HG02763 (cell line): ENCODE data around the gene SCNN1A.

ENCODE experiments used
- ATAC-seq: cut with Tn5 transposase; IDR thresholded peaks from one replicate; pipeline ENCODE4 v1.9.1; 2021; ENCODE audit warnings: mild to moderate bottlenecking, moderate library complexity; ENCODE audit not compliant: unreplicated experiment

SCNN1A gene

DNA sequence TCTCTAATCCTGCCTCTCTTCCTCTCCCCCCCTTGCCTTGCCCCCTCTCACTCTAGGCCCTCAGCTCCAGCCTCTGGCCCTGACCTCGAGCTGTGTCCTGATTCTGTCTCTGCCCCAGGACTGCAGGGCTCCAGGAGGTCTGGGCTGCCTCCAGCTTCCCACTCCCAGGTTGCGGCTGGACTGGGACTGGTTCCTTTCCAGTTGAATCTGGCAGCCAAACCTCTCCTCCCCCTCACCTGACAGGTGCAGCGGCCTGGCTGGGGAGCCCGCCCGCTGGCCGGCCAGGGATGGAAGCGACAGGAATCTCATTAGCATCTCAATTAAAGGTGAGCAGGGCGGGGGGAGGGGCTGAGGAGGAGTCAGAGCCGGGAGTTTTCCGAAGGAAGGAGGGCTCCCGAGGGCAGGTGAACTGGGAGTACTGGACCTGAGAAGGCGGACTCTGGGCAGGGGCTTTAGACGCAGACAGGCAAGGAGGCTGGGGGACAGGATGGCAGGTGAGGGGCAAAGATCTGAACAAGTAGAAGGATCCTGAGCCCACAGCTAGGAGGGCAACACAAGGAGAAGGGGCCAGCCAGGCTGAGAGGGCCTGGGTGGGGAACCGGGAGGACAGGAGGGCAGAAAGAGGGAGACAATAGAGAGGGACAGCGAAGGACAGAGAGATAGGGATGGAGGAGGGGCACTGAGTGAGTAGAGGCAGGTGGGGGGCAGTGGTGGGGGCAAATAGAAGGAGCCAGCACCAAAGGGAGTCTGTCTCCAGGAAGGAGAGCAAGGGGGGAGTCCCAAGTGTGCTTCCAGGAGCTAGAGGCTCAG is at the start of gene SCNN1A:
Gene SCNN1A (minus strand): TSS at position 295 of the 810 bp plus-strand sequence. CDS start 780 bp downstream, outside the sequence.
- ATAC-seq = no peak

DNA sequence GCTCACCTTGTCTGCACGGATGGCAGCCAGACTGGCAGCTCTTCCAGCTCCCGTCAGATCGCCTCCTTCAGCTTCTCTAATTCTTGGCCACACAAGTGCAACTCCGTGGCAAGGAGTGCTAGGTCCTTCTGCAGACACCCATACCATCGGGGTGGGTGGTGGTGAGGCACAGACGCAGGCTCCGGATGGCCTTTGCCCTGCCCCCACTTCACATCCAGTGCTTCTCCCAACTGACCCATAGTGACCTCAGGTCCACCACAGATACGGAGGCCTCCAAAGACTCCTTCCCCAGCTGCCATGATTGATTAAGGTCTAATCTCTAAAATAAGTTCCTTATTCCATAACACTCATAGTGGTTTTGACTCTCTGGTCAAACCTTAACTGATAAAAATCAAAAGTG is 49.5 kb upstream of the SCNN1A start:
- ATAC-seq = no peak

DNA sequence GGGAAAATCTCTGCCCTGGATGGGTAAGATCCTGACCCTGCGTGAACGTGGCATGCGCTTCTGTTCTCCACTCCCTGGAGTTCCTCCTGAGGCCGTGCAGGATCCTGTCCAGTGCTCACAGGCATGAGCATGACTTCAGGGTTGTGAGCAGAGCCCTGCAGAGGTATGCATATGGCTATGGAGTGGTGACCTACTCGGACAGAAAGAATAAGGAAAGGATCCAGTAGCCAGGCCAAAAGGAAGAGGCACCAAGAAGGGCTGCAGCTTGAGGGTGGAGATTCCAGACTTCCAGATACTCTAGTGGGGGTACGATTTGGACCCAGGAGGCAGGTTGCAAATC is 48.6 kb upstream of the SCNN1A start:
- ATAC-seq = no peak

DNA sequence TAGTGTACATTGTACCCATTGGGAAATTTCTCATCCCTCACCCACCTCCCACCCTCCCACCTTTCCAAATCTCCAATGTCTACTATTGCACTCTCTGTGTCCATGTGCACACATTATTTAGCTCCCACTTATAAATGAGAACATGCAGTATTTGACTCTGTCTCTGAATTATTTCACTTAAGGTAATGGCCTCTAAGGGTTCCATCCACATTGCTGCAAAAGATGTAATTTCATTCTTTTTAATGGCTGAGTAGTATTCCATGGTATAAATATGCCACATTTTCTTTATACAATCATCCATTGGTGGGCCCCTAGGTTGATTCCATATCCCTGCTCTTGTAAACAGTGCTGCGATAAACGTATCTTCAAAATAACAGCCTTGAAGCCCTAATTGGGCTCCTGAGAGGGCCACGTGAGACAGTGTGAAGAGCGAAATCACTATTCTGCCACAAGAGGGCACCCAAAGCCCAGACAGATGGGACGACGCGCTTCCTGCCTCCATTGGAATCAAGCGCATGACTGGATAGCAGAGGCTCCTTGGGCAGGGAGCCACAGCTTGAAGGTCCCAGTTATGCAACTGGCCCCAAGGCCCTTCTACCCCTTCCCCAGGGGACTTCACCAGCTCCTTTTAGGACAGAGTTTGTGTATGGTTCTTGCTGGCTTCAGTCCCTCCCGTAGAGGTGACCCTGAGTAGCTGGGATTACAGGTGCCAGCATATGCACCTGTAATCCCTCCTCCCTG is 48.1 kb upstream of the SCNN1A start:
- ATAC-seq = no peak

DNA sequence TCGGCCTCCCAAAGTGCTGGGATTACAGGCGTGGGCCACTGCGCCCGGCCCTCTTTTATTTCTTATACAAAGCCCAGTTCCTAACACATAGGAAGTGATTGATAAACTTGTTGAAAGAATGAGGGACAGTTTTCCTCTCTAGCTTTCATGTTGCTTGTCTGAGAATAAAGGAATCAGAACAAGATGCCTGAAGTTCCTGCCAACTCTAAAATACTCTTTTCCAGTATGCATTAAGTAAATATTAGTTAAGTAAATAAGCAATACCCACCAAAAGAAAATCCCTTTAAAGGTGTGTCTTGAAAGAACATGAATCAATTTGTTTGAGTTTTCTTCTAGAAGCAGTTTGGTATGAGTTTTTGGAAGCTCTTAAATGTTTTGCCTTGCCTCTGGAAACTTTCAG is 45.0 kb upstream of the SCNN1A start:
- no peak for ATAC-seq

DNA sequence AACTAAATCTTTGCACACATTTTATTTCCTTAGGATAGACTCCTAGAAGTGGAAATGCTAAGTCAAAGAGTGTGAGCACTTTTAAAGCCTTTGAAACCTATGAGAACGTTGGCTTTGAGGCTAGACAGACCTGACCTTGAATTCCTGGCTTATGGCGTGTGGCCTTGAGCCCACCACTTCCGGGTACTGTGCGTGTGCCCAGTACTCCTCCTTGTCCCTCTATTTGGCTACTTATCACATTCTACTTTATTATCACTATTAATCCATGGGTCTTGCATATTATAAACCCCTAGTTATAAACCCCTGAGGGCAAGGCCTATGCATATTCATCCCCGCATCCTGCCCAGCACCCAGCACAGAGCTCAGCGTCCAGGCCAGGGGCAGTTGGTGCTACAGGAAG is 43.4 kb upstream of the SCNN1A start:
- no peak for ATAC-seq

DNA sequence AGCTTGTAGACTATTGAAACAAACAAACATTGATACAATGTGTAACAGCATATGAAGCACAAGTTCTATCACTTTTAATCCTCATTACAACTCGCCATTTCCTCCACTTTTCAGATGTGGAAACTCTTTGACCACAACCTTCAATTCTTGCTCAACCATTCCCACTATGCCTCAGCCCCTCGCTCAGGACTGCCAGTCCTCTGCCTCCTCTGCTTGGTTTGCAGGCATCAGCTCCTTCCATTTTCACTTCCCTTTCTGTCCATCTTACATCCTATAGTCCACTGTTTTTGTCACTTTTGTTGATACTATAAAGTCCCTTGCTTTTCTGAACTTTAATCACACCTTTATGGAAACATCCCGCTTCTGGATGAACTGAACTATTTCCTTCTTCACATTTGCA is 41.2 kb upstream of the SCNN1A start:
- no peak for ATAC-seq

DNA sequence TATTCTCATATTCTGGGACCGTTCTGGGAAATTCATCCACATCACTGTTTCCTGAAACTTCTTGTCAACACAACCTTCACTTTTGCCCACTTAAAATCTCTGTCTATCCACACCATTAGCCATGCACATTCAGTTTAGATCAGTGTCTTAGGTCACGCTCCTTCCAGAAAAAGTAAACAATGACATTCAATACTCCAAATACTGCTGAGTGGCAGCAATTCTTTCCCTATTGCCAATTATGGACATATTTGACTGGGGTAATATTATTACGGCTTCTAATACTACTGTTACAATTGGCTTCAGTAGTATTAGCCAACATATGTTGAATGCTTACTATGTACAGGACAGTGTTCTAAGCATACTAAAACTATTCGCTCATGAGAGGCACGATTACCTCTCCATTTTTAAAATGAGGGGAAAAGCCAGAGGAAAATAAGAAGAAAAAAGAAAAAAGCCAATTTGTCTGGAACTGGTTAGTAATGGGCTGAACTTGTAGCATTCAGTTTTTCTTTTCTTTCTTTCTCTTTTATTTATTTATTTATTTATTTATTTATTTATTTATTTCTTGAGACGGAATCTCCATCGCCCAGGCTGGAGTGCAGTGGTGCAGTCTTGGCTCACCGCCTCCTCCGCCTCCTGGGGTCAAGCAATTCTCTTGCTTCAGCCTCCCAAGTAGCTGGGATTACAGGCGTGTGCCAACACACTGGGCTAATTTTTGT is 32.0 kb upstream of the SCNN1A start:
- no peak for ATAC-seq

DNA sequence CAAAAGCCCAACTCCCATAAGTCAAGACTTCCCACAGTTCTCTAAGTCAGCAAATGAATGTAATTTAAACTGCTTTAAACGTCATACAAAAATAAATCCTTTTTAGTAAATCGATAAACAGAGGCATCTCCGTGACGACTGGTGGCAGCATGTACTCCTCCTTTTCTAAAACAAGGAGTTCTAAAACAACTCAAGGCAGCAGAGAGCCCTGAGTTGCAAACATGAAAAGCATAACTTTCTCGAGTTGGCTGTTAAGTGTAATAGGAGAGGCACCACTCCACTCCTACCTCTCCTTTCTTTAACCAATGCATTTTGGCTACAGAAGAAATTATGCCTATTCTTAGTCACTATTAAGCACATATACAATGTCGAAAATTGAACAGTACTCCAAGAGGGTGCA is 30.6 kb upstream of the SCNN1A start:
- ATAC-seq = no peak

DNA sequence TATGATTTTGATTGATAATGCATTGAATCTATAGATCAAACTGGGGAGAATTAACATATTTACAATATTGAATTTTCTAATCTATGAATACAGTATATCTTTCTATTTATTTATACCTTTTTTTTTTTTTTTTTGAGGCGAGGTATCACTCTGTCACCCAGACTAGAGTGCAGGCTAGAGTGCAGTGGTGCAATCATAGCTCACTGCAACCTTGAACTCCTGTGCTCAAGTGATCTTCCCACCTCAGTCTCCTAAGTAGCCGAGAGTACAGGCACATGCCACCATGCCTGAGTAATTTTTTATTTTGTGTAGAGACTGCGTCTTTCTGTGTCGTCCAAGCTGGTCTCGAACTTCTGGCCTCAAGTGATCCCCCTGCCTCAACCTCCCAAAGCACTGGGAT is 29.0 kb upstream of the SCNN1A start:
- ATAC-seq = no peak

DNA sequence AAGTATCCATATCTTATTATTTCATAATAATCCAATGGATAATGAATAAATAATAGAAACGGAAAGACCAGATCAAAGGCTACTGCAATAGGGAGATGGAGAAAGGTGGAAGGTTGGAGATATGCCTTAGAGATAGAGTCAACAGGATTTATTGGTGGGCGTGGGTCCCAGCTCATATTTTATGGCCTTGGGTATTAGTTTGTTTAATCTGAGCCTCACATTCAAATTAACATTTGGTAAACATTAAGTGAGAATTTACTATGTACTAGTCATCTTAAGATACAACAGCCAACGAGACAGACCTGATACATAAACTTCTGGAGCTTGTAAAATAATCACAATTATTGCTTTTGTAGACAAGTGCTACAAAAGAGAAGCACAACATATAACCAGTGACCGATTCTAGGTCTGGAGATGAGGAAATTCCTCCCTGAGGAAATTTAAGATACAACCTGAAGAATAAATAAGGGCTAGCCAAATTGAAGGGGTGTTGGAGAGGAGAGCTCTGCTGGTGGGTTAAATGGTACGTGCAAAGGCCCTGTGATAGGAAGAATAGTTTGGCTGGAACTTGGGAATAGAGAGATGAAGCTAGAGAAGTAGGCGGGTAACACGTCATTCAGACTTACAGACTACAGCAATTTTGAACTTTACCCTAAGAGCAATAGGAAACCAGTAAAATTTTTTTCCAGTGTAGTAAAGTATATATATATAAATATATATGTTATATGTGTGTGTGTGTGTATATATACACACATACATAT is 24.7 kb upstream of the SCNN1A start:
- ATAC-seq = no peak

DNA sequence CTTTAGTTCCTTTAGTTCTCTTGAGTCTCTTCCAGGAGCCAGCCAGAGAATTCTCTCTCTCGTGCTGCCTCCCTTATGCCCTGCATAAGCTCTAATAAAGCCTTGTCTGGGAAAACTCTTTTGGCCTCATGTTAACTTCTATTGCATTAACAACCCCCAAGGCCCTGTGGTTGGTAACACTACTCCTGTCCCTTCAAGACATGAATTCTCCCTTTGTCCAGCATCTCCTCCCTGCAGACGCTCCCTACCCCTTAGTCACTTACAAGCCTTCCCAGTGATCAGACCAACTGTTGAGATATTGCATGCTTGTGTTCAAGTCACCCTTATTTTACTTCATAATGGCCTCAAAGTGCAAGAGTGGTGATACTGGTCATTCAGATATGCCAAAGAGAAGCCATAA is 20.7 kb upstream of the SCNN1A start:
- no peak for ATAC-seq

DNA sequence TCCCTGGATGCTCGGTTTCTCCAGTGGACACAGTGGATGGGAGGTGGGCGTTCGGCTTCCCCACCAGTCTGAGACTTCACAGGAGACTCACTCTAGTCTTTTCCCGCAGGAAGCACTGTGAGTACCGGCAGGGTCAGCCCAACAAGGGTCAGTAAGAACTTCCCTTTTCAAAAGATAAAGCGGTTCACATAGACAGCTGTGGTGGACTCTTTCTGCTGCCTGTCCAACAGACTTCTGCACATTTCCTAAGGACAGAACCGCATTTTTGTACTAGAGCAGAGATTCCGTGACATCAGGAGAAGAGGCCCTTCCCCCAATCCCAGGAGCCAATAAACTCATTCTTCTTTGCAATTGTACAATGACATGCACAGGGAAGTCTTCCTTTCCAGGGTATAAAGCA is 19.0 kb upstream of the SCNN1A start:
- ATAC-seq = no peak

DNA sequence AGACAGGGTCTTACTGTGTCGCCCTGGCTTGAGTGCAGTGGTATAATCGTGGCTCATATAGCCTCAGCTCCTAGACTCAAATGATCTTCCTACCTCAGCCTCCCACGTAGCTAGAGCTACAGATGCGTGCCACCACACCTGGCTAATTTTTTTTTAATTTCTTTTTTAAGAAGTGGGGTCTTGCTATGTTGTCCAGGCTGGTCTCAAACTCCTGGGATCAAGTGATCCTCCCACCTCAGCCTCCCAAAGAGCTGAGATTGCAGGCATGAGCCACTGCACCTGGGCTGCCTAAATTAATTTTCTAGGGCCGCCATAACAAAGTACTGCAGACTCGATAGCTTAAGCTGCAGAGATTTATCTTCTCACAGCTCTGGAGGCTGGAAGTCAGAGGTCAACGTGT is 17.7 kb upstream of the SCNN1A start:
- ATAC-seq = no peak

DNA sequence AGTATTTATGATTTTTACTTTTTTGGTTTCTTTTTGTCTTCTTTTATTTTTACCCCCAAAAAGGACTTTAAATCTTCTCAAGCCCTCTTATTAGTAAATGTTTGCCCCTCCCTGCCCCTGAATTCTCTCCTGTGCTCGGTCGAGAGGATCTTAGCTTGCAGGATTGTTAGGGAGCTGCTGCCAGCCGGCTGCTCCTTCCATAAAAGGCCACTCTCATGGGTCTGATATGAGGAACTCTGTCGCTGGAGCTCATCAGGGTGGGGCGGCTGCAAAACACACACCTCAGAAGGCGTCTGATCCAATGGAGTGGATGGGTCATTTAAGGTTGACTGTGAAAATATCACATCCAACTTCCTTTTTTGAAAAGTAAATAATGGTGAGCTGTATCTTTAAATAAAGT is 17.1 kb upstream of the SCNN1A start:
- ATAC-seq = no peak

DNA sequence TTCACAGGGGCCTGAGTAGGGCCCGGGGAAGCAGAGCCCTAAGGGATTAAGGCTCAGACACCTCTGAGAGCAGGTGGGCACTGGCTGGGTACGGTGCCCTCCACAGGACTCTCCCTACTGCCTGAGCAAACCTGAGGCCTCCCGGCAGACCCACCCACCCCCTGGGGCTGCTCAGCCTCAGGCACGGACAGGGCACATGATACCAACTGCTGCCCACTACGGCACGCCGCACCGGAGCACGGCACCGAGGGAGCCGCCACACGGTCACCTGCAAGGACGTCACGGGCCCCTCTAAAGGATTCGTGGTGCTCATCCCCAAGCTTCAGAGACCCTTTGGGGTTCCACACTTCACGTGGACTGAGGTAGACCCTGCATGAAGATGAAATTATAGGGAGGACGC is 15.7 kb upstream of the SCNN1A start:
- no peak for ATAC-seq

DNA sequence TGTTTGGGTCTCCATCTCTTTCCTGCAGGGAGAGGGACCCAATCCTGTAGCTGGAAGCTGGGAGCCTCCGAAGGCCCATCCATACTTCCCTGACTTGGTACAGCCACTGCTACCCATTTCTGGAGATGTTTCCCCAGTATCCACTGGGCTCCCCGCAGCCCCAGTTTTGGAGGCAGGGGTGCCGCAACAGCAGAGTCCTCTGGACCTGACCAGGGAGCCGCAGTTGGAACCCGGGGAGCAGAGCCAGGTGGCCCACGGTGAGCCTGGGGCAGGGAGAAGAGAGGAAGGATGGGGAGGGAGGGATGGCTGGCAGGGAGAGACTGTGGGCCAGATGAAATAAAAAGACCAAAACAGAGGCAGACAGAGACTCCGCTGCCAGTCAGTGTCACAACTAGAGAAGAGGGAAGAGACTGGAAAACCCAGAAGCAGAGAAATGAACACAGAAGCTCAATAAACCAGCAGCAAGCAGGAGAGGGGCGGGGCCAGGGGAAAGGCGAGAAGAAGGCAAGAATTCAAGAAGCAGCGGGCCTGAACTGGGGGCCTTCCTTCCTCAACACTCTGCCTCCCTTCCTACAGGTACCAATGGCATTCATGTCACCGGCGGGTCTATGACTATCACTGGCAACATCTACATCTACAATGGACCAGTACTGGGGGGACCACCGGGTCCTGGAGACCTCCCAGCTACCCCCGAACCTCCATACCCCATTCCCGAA is 14.9 kb upstream of the SCNN1A start:
- no peak for ATAC-seq

DNA sequence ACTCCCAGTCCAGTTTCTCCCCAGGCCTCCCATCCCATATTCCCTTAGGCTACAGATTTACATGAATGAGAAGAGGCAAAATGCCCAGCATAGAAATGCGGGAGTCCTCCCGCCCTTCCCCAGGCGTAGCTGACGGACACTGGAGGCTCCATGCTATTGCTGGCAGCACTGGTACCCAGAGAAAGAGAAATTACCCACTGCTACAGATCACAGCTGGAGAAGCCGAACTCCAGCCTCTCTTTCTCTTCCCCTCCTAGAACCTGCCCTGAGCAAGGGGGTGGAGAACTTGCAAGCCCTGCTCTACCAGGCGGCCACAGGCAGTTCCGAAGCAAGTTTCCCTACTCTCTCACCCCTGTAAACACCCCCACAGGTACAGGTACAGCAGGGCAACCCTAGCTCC is 12.2 kb upstream of the SCNN1A start:
- ATAC-seq = no peak

DNA sequence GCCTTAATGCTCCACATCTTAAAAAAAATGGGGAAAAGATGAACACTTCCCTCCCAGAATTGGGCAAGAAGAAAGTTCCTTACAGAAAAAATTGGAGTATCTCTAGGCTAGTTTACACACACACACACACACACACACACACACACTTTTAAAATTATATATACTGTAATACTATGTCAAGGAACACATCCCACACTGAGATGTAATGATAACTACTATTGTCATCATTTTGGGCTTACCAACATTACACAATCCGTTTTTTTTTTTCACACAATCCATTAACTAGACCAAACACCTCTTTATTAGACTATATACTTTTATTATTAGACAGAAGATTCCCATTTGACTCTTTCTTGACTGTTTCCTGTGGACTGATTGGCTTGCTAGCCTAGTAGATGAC is 11.1 kb upstream of the SCNN1A start:
- ATAC-seq = no peak

DNA sequence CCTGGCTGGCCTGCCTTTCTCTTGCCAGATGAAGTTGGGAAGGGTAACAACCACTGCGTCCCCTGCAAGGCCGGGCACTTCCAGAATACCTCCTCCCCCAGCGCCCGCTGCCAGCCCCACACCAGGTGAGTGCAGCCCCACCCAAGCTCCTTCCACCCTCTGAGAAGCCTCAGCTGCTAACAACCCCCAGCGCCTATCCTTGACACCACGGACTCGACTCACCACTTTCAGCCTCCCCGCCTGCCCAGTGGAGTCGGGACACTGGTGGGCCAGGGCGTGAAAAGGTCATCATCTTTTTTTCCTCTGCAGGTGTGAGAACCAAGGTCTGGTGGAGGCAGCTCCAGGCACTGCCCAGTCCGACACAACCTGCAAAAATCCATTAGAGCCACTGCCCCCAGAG is 10.7 kb upstream of the SCNN1A start:
- ATAC-seq = no peak
